AG09309 (cell line): ENCODE results near the gene RBFOX2.

Source experiments
- DNase-seq: peaks from one replicate; pipeline ENCODE4 v3.0.0-alpha.2; 2010; ENCODE audit warnings: low read depth
- H3K4me3 ChIP-seq: 2 replicates; pipeline ENCODE4 v1.5.1; 2011; ENCODE audit warnings: mild to moderate bottlenecking, low read depth, low read length, moderate library complexity; ENCODE audit not compliant: control insufficient read depth
- CTCF ChIP-seq: IDR thresholded peaks from 2 replicates; pipeline ENCODE4 v1.5.1; 2011; ENCODE audit warnings: mild to moderate bottlenecking, low read depth, low read length, inconsistent platforms; ENCODE audit not compliant: insufficient read depth, control insufficient read depth; ENCODE audit errors: missing control alignments

Gene RBFOX2

GRCh38 chr22:35940166-35940565 is 88.5 kb downstream of the RBFOX2 start:
- H3K4me3 ChIP-seq = no peak overlapping the region
- no peak for TF ChIP-seq CTCF
- no peak for DNase-seq

DNA sequence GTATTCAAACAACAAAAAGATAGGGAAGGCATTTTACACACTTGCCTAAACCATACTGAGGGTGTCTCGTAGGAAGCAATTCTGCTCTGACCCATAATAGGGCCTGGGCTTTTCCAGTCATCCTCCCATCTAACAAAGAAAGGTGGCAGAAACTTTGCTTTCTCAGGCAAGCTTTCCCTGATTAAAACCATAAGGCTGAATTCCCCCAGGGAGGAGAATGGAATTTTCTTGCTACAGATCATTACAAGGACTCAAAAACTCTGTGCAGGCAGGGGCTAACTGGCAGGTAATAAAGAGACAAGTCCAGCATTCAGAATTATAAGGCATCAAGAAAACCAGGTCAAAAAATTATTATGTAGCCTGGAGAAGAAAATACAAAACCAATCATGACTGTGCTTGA is 90.4 kb downstream of the RBFOX2 start:
- no peak overlapping the region for H3K4me3 ChIP-seq
- peak; percentile 25 for DNase-seq
- no peak for TF ChIP-seq CTCF

DNA sequence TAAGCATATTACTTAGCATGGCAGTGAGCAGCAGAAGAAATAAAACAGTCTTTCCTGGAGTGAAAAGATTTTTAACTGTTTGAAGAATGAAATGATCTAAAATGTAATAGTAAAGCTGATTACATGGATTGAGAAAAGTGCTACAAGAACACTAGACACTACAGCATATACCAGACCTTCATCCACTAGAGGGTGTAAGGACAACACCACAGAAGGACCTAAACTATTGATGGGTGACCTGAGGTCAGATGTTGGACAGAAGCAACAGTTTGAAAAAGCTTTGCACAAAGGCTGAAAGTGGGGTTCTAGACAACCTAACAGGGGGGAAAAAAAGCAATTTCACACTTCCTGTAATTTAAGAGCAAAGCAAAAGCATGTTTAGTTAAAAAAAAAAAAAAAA is 97.7 kb downstream of the RBFOX2 start:
- no peak overlapping the region for H3K4me3 ChIP-seq
- DNase-seq = peak; percentile 55
- peak; percentile 72 for TF ChIP-seq CTCF

- H3K4me3 ChIP-seq = no peak overlapping the region
- no peak for TF ChIP-seq CTCF
- DNase-seq = no peak
These were observed 100.3 kb downstream of the RBFOX2 start for GRCh38 chr22:35928285-35928798.

DNA sequence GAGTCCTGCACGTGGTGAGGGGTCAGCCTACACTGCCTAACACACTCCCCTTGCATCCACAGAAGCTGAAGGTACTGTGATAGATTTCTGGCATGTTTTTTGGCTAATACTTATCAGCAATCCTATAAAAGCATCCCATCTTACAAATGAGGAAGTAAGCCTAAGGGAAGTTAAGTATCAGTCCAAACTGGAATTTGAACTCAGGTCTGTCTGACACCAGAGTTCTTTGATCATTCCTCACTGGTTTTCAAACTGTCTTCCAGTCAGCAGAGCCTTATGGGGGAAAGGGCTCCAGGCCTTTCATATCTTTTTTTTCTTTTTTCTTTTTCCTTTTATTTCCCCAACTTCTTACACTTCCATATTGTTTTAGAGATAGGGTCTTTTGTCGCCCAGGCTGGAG is 105.6 kb downstream of the RBFOX2 start:
- no peak for TF ChIP-seq CTCF
- H3K4me3 ChIP-seq = no peak overlapping the region
- no peak for DNase-seq

DNA sequence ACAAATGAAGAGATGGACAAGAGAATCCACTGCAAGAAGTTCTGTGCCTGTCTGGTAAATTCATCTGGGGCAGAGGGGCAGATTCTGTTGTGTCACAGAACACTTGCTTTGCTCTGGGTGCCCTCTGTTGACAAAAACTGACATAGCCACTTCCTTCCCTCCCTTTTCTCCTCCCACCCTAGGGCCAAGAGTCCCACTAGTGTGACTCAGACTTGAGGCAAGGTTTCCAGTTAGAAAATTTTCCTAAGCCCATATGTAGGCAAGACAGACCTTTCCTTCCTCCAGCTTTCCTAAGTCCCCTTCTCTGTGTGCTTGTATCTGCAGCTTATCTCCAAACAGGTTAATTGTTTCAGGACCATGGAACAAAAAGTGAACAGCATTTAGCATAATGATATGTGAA is 106.8 kb downstream of the RBFOX2 start:
- H3K4me3 ChIP-seq = no peak overlapping the region
- peak; percentile 73 for TF ChIP-seq CTCF
- DNase-seq = peak; percentile 78

- no peak for DNase-seq
- no peak for TF ChIP-seq CTCF
- H3K4me3 ChIP-seq = no peak overlapping the region
These were observed 107.6 kb downstream of the RBFOX2 start for GRCh38 chr22:35921044-35921443.
